HL-60 (cell line): ENCODE data around the gene SSH2.
"Not testable (repeated sequence)": the region's sequence is repeated elsewhere in the genome, so short reads cannot be mapped to it uniquely, and the experiment has no call there.

Source experiments
- GABPA ChIP-seq: IDR thresholded peaks from 2 replicates; pipeline ENCODE4 v1.6.1; 2012; ENCODE audit warnings: low read depth
- POLR2AphosphoS5 ChIP-seq: IDR thresholded peaks from 2 replicates; pipeline ENCODE4 v1.6.1; 2012; ENCODE audit warnings: low read depth
- TF ChIP-seq, protein P1 (sequence below): IDR thresholded peaks from one replicate; pipeline ENCODE4 v1.5.1; 2011; ENCODE audit warnings: low read length, control low read depth, inconsistent platforms; ENCODE audit not compliant: insufficient read depth
- TF ChIP-seq, protein P2 (sequence below): IDR thresholded peaks from 2 replicates; pipeline ENCODE4 v1.6.1; 2012; ENCODE audit warnings: low read depth; ENCODE audit not compliant: insufficient replicate concordance

DNA sequence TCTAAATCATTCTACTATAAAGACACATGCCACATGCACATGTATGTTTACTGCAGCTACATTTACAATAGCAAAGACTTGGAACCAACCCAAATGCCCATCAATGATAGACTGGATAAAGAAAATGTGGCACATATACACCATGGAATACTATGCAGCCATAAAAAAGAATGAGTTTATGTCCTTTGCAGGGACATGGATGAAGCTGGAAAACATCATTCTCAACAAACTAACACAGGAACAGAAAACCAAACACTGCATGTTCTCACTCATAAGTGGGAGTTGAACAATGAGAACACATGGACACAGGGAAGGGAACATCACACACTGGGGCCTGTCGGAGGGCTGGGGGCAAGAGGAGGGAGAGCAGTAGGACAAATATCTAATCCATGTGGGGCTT, 204.6 kb downstream of the SSH2 start:
- not testable (repeated sequence) for TF ChIP-seq POLR2AphosphoS5, GABPA
- TF ChIP-seq, protein P1, sequence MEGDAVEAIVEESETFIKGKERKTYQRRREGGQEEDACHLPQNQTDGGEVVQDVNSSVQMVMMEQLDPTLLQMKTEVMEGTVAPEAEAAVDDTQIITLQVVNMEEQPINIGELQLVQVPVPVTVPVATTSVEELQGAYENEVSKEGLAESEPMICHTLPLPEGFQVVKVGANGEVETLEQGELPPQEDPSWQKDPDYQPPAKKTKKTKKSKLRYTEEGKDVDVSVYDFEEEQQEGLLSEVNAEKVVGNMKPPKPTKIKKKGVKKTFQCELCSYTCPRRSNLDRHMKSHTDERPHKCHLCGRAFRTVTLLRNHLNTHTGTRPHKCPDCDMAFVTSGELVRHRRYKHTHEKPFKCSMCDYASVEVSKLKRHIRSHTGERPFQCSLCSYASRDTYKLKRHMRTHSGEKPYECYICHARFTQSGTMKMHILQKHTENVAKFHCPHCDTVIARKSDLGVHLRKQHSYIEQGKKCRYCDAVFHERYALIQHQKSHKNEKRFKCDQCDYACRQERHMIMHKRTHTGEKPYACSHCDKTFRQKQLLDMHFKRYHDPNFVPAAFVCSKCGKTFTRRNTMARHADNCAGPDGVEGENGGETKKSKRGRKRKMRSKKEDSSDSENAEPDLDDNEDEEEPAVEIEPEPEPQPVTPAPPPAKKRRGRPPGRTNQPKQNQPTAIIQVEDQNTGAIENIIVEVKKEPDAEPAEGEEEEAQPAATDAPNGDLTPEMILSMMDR: not testable (repeated sequence)
- TF ChIP-seq, protein P2, sequence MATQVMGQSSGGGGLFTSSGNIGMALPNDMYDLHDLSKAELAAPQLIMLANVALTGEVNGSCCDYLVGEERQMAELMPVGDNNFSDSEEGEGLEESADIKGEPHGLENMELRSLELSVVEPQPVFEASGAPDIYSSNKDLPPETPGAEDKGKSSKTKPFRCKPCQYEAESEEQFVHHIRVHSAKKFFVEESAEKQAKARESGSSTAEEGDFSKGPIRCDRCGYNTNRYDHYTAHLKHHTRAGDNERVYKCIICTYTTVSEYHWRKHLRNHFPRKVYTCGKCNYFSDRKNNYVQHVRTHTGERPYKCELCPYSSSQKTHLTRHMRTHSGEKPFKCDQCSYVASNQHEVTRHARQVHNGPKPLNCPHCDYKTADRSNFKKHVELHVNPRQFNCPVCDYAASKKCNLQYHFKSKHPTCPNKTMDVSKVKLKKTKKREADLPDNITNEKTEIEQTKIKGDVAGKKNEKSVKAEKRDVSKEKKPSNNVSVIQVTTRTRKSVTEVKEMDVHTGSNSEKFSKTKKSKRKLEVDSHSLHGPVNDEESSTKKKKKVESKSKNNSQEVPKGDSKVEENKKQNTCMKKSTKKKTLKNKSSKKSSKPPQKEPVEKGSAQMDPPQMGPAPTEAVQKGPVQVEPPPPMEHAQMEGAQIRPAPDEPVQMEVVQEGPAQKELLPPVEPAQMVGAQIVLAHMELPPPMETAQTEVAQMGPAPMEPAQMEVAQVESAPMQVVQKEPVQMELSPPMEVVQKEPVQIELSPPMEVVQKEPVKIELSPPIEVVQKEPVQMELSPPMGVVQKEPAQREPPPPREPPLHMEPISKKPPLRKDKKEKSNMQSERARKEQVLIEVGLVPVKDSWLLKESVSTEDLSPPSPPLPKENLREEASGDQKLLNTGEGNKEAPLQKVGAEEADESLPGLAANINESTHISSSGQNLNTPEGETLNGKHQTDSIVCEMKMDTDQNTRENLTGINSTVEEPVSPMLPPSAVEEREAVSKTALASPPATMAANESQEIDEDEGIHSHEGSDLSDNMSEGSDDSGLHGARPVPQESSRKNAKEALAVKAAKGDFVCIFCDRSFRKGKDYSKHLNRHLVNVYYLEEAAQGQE: not testable (repeated sequence)
